ENCODE measurements around the gene BTLA. TPM values are rescaled to one million over a fixed set of nuclear protein-coding genes. Genes with fewer than 3 reads are reported as not detected.

The BTLA gene
- total and polyA plus RNA-seq, 2 of the 8 experiments (the other 6 are each of a cell fraction or from before 2014, with no cell fraction given) = not detected

GRCh38 chr3:112477891-112478290, 21.4 kb downstream of the BTLA start:
- CTCF ChIA-PET (ENCODE audit: partially characterized antibody) = interaction anchor here (1.4 kb wide), 1 partner anchor 41 kb away, joined by 5 read pairs; no protein-coding TSS in a partner anchor
- Histone ChIP-seq H3K9me3 (ENCODE audit: insufficient read depth in 2 of 2, low read depth in 1 of 2, low read length in 1 of 2) (no peaks in the 10 kb centered on the region), H3K79me2 (ENCODE audit: control insufficient read depth in 1 of 2, insufficient read depth in 2 of 2, low read length in 2 of 2) (no peaks in the 10 kb centered on the region), H2BK12ac (ENCODE audit: low read depth, low read length) (no peak overlapping the region), H2AFZ (ENCODE audit: low read length) (no peak overlapping the region), H4K5ac (ENCODE audit: insufficient read length, low read depth, low read length) (no peak overlapping the region), H4K91ac (replicated peaks; ENCODE audit: insufficient read length, low read length) (no peak overlapping the region), H2AK5ac (ENCODE audit: low read depth, low read length) (no peak overlapping the region), H3K23me2 (ENCODE audit: low read depth, low read length) (no peaks in the 10 kb centered on the region), H2BK20ac (ENCODE audit: low read length) (no peak overlapping the region), H3K14ac (ENCODE audit: insufficient read length) (no peak overlapping the region), H2BK15ac (ENCODE audit: low read length) (no peak overlapping the region), H2BK5ac (ENCODE audit: low read depth, low read length) (no peak overlapping the region), H3K27ac (ENCODE audit: low read depth, low read length) (no peak overlapping the region), H3K36me3 (ENCODE audit: control insufficient read depth in 2 of 4, insufficient read depth in 4 of 4, low read length in 3 of 4) (no peaks in the 10 kb centered on the region), H2BK120ac (replicated peaks; ENCODE audit: low read depth, low read length) (no peak overlapping the region), H4K20me1 (replicated peaks in 1 of 2; ENCODE audit: control insufficient read depth in 1 of 2, insufficient read depth in 2 of 2, low read length in 2 of 2) (no peaks in the 10 kb centered on the region), H3K4me2 (ENCODE audit: insufficient read depth in 1 of 2, low read depth in 2 of 2, low read length in 2 of 2) (no peak overlapping the region), H4K8ac (ENCODE audit: extremely low read depth, insufficient read depth, low read length) (no peak overlapping the region), H3K4me1 (replicated peaks in 1 of 4; ENCODE audit: control insufficient read depth in 3 of 4, insufficient read depth in 4 of 4, low read length in 3 of 4) (no peaks in the 10 kb centered on the region; a peak in 2 of 7 replicates), H3K4me3 (ENCODE audit: extremely low read depth in 1 of 4, insufficient read depth in 2 of 4, low read depth in 3 of 4, low read length in 4 of 4) (no peak overlapping the region), H3K27me3 (replicated peaks in 1 of 4; ENCODE audit: control insufficient read depth in 3 of 4, extremely low read depth in 1 of 4, insufficient read depth in 3 of 4, low read length in 3 of 4) (no peaks in the 10 kb centered on the region), H3K23ac (ENCODE audit: insufficient read length) (no peak overlapping the region), H3K18ac (ENCODE audit: extremely low read depth, low read length) (no peak overlapping the region), H3K4ac (replicated peaks; ENCODE audit: insufficient read length, low read depth, low read length) (no peak overlapping the region), H3K79me1 (ENCODE audit: low read depth, low read length) (no peaks in the 10 kb centered on the region), H3K56ac (replicated peaks; ENCODE audit: insufficient read length, low read depth, low read length) (no peak overlapping the region), H3K9ac (replicated peaks in 1 of 4; ENCODE audit: extremely low read depth in 1 of 4, low read depth in 3 of 4, low read length in 3 of 4) (no peak overlapping the region)
- no peak for FAIRE-seq
- DNase-seq (ENCODE audit: low read depth in 1 of 2, low spot score in 2 of 2) = no peak
- POLR2A ChIA-PET (ENCODE audit: partially characterized antibody) = no interaction called here
- 79% methylated on average over 1 of the region's 1 CpG; no CpG with 5 or more reads in 1 of the 2 experiments for WGBS, 2 experiments (ENCODE audit: extremely low coverage in 1 of 2, insufficient coverage in 1 of 2, insufficient read length in 1 of 2, insufficient replicate concordance in 2 of 2, low coverage in 1 of 2, low lambda C conversion rate in 2 of 2, missing lambda C conversion rate in 1 of 2)
- TF ChIP-seq KDM4A (IDR thresholded peaks at IDR 0.05; ENCODE audit: low read depth, low read length, severe bottlenecking) = no peak
- TF ChIP-seq TCF12 (IDR thresholded peaks at IDR 0.05; ENCODE audit: low read depth, low read length) = no peak
- TF ChIP-seq CBX8 (IDR thresholded peaks at IDR 0.05; ENCODE audit: borderline replicate concordance, low read depth, low read length) = no peak
- TF ChIP-seq FOSL1 (IDR thresholded peaks at IDR 0.05; ENCODE audit: insufficient read depth, low read depth, low read length) = no peak
- no peak for TF ChIP-seq NANOG (IDR thresholded peaks at IDR 0.05; ENCODE audit: insufficient read depth, low read depth, low read length, poor library complexity, severe bottlenecking)
- TF ChIP-seq GABPA (IDR thresholded peaks at IDR 0.05; ENCODE audit: borderline replicate concordance, insufficient read depth, low read length) = no peak
- no peak for TF ChIP-seq EGR1 (IDR thresholded peaks at IDR 0.05; ENCODE audit: borderline replicate concordance, low read depth, low read length)
- TF ChIP-seq SUZ12 (IDR thresholded peaks at IDR 0.05; ENCODE audit: low read length) = no peak
- TF ChIP-seq SIRT6 (IDR thresholded peaks at IDR 0.05; ENCODE audit: low read length) = no peak
- no peak for TF ChIP-seq RFX5 (IDR thresholded peaks at IDR 0.05; ENCODE audit: borderline replicate concordance, low read depth, low read length)
- no peak for TF ChIP-seq EP300 (IDR thresholded peaks at IDR 0.05; ENCODE audit: borderline replicate concordance in 1 of 2, low read depth in 2 of 2, low read length in 2 of 2)
- no peak for TF ChIP-seq JUND (IDR thresholded peaks at IDR 0.05; ENCODE audit: low read length)
- TF ChIP-seq E2F6 (IDR thresholded peaks at IDR 0.05) = no peak

Data from H1 (cell line).